ENCODE results near the gene CYB5RL.

CYB5RL gene

GRCh38 chr1:54159733-54160316 lies 40.0 kb downstream of the CYB5RL start:
- no peak for DNase-seq (ENCODE audit: low read depth in 2 of 2)

GRCh38 chr1:54158071-54158470 lies 41.8 kb downstream of the CYB5RL start:
- no peak for DNase-seq (ENCODE audit: low read depth in 2 of 2)

GRCh38 chr1:54157401-54157800 lies 42.4 kb downstream of the CYB5RL start:
- no peak for DNase-seq (ENCODE audit: low read depth in 2 of 2)

GRCh38 chr1:54156986-54157385 lies 42.8 kb downstream of the CYB5RL start:
- DNase-seq (ENCODE audit: low read depth in 2 of 2) = no peak

- no peak for DNase-seq (ENCODE audit: low read depth in 2 of 2)
These were observed 43.6 kb downstream of the CYB5RL start for GRCh38 chr1:54156201-54156600.

GRCh38 chr1:54153535-54154439 lies 46.0 kb downstream of the CYB5RL start:
- DNase-seq (ENCODE audit: low read depth in 2 of 2) = no peak

GRCh38 chr1:54152696-54153095 lies 47.1 kb downstream of the CYB5RL start, which contains the start of gene CDCP2:
TSS of gene CDCP2 (minus strand) at chr1:54153000. CDS start at chr1:54152922, 78 bp downstream.
- no peak for DNase-seq (ENCODE audit: low read depth in 2 of 2)

- no peak for DNase-seq (ENCODE audit: low read depth in 2 of 2)
These were observed 48.8 kb downstream of the CYB5RL start for GRCh38 chr1:54151013-54151412.
